Measurements from ENCODE around the gene DAPL1. TPM values are rescaled to one million over a fixed set of nuclear protein-coding genes. Genes with fewer than 3 reads are reported as not detected.

Gene DAPL1
- total RNA-seq, 1 experiment from 2014 or later, result not detected

- no peak for TF ChIP-seq FOXP4 (CRISPR knock-in tag; IDR thresholded peaks at IDR 0.05)
- TF ChIP-seq NFE2L1 (CRISPR knock-in tag; IDR thresholded peaks at IDR 0.05), result no peak
- no peak for TF ChIP-seq RORB (CRISPR knock-in tag; IDR thresholded peaks at IDR 0.05)
- no peak for TF ChIP-seq NFYB (CRISPR knock-in tag; conservative IDR thresholded peaks at IDR 0.05; ENCODE audit: low read depth)
- TF ChIP-seq MYBL2 (CRISPR knock-in tag; IDR thresholded peaks at IDR 0.05), result no peak
- TF ChIP-seq JAZF1 (CRISPR knock-in tag; IDR thresholded peaks at IDR 0.05), result no peak
These were observed 15.5 kb upstream of the DAPL1 start (continued) for GRCh38 chr2:158779621-158780020.

GRCh38 chr2:158781353-158781961, 13.7 kb upstream of the DAPL1 start:
- no peaks in the 10 kb centered on the region; the same call in 1 of the 2 replicates for H3K27me3 Mint-ChIP-seq (ENCODE audit: low read depth)
- no peaks in the 10 kb centered on the region for H3K9me3 Mint-ChIP-seq
- H3K36me3 Mint-ChIP-seq, result no peaks in the 10 kb centered on the region
- CTCF ChIA-PET, result interaction anchor here (1.0 kb wide), 1 partner anchor 58 kb away, joined by 3 read pairs; no protein-coding TSS in a partner anchor
- no peak for TF ChIP-seq KAT7 (CRISPR knock-in tag; IDR thresholded peaks at IDR 0.05; ENCODE audit: borderline replicate concordance)
- no peak for TF ChIP-seq USF1 (CRISPR knock-in tag; IDR thresholded peaks at IDR 0.05)
- no peak for TF ChIP-seq FOXK1 (CRISPR knock-in tag; IDR thresholded peaks at IDR 0.05)
- TF ChIP-seq HMGXB4 (CRISPR knock-in tag; IDR thresholded peaks at IDR 0.05), result no peak
- TF ChIP-seq ETV6 (CRISPR knock-in tag; IDR thresholded peaks at IDR 0.05), result no peak
- no peak for TF ChIP-seq ZNF232 (CRISPR knock-in tag; IDR thresholded peaks at IDR 0.05)
- TF ChIP-seq GABPB1 (CRISPR knock-in tag; IDR thresholded peaks at IDR 0.05), result no peak
- TF ChIP-seq GTF2I (CRISPR knock-in tag; conservative IDR thresholded peaks at IDR 0.05), result no peak
- TF ChIP-seq HMGA2 (CRISPR knock-in tag; IDR thresholded peaks at IDR 0.05), result no peak
- no peak for TF ChIP-seq PRDM15 (CRISPR knock-in tag; IDR thresholded peaks at IDR 0.05)
- no peak for TF ChIP-seq FOXP1 (CRISPR knock-in tag; IDR thresholded peaks at IDR 0.05; ENCODE audit: borderline replicate concordance)
- no peak overlapping the region for H3K27ac Mint-ChIP-seq
- H3K4me1 Mint-ChIP-seq, result peaks cover 7% of the 10 kb centered on the region
- POLR2A ChIA-PET, result interaction anchor here (0.9 kb wide), 1 partner anchor 905 kb away, joined by 3 read pairs; no protein-coding TSS in a partner anchor
- ATAC-seq (no peak), DNase-seq (ENCODE audit: low spot score) (no peak)
- no peak overlapping the region for H3K4me3 Mint-ChIP-seq
